ENCODE results near the gene TRIM41.

DNA sequence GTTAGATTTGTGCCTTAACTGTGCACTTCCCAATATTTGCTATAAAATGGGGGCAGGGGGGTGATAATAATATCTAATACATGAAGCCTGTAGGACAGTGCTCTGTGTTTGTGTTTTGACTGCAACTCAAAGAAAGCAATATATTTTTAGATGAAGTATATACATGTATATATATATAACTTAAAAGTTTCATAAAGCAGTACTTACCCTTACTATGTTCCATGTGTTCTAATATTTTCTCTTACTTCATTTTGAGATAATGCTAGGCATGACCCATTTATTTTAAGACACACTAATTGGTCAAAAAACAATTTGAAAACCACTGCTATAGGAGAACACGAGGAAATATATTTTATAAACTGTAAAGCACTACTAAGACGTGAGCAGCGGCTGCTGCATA lies 35.5 kb downstream of the TRIM41 start:
- TF ChIP-seq, protein P1, sequence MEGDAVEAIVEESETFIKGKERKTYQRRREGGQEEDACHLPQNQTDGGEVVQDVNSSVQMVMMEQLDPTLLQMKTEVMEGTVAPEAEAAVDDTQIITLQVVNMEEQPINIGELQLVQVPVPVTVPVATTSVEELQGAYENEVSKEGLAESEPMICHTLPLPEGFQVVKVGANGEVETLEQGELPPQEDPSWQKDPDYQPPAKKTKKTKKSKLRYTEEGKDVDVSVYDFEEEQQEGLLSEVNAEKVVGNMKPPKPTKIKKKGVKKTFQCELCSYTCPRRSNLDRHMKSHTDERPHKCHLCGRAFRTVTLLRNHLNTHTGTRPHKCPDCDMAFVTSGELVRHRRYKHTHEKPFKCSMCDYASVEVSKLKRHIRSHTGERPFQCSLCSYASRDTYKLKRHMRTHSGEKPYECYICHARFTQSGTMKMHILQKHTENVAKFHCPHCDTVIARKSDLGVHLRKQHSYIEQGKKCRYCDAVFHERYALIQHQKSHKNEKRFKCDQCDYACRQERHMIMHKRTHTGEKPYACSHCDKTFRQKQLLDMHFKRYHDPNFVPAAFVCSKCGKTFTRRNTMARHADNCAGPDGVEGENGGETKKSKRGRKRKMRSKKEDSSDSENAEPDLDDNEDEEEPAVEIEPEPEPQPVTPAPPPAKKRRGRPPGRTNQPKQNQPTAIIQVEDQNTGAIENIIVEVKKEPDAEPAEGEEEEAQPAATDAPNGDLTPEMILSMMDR (conservative IDR thresholded peaks at IDR 0.05 in 1 of 2, IDR thresholded peaks at IDR 0.05 in 1 of 2; ENCODE audit: extremely low read depth in 1 of 2, insufficient read depth in 1 of 2, low read depth in 1 of 2, low read length in 2 of 2) = no peak
- no peak for TF ChIP-seq EZH2 (IDR thresholded peaks at IDR 0.05; ENCODE audit: borderline replicate concordance, low read length)
